Medulla oblongata (tissue), 1 donor: Measurements from ENCODE around the gene CHMP1B.
"Not testable (repeated sequence)": the region's sequence is repeated elsewhere in the genome, so short reads cannot be mapped to it uniquely, and the experiment has no call there.

Experiments
- DNase-seq: peaks from one replicate; pipeline ENCODE4 v3.0.0-alpha.2; 2015; ENCODE audit errors: extremely low spot score

CHMP1B gene

GRCh38 chr18:11871501-11871900, 20.3 kb downstream of the CHMP1B start:
- DNase-seq = no peak

- DNase-seq = no peak
Observed at GRCh38 chr18:11872479-11873136, 21.4 kb downstream of the CHMP1B start.

- DNase-seq = no peak
Observed at GRCh38 chr18:11873670-11874340, 22.6 kb downstream of the CHMP1B start.

- DNase-seq = no peak
Observed at GRCh38 chr18:11874676-11875075, 23.5 kb downstream of the CHMP1B start.

- DNase-seq = no peak
Observed at GRCh38 chr18:11877497-11878135, 26.4 kb downstream of the CHMP1B start.

GRCh38 chr18:11880586-11881304, 29.5 kb downstream of the CHMP1B start:
- no peak for DNase-seq

- DNase-seq = no peak
Observed at GRCh38 chr18:11882636-11883035, 31.4 kb downstream of the CHMP1B start.

GRCh38 chr18:11883153-11883552, 31.9 kb downstream of the CHMP1B start:
- peak; percentile 59 for DNase-seq

- DNase-seq = peak; percentile 19
Observed at GRCh38 chr18:11884396-11885030, 33.3 kb downstream of the CHMP1B start.

GRCh38 chr18:11885278-11885947, 34.2 kb downstream of the CHMP1B start:
- peak; percentile 67 for DNase-seq

- no peak for DNase-seq
Observed at GRCh38 chr18:11886577-11887110, 35.4 kb downstream of the CHMP1B start.

- no peak for DNase-seq
Observed at GRCh38 chr18:11887328-11888128, 36.3 kb downstream of the CHMP1B start.

- DNase-seq = no peak
Observed at GRCh38 chr18:11888726-11889125, 37.5 kb downstream of the CHMP1B start.

- no peak for DNase-seq
Observed at GRCh38 chr18:11889284-11889683, 38.1 kb downstream of the CHMP1B start.

GRCh38 chr18:11891737-11892136, 40.5 kb downstream of the CHMP1B start:
- DNase-seq = no peak

GRCh38 chr18:11892438-11892837, 41.2 kb downstream of the CHMP1B start:
- DNase-seq = not testable (repeated sequence)

GRCh38 chr18:11897781-11898180, 46.6 kb downstream of the CHMP1B start:
- DNase-seq = no peak

- no peak for DNase-seq
Observed at GRCh38 chr18:11899063-11899462, 47.9 kb downstream of the CHMP1B start.

GRCh38 chr18:11901826-11902438, 50.7 kb downstream of the CHMP1B start:
- DNase-seq = no peak
